HepG2 (cell line): ENCODE data around the gene PPP3R2. TPM values are rescaled to one million over a fixed set of nuclear protein-coding genes. Genes with fewer than 3 reads are reported as not detected.

ENCODE experiments used
- ATAC-seq: fragments of 200-7000 bp; cut with Tn5 transposase; 3 replicates; pipeline ENCODE4 v1.9.1; 2020; ENCODE audit warnings: mild to moderate bottlenecking, moderate library complexity
- BruUV-seq: library from RNA; stranded (reverse); fragments of 400-500 nt; replicated peaks from 2 replicates; lab custom pipeline; 2021; lab: Mats Ljungman, UMichigan
- CTCF ChIA-PET: fragments of 300-600 bp; formaldehyde crosslinking; extraction: SDS; loops from one replicate; lab custom pipeline; 2021; ENCODE audit warnings: low total read pairs, inconsistent platforms, low intra/inter-chr PET ratio; lab: Yijun Ruan, JAX
- POLR2A ChIA-PET: fragments of 350-600 bp; sonication (Branson Sonifier 250); formaldehyde crosslinking; loops from one replicate; lab custom pipeline; 2020; ENCODE audit warnings: antibody characterized with exemption, inconsistent platforms; lab: Yijun Ruan, JAX
- DNase-seq: peaks from one replicate; pipeline ENCODE4 v3.0.0-alpha.2; 2015; ENCODE audit warnings: low spot score
- FAIRE-seq: peaks from 3 replicates; lab custom pipeline; 2011; peaks lifted over from hg19 to GRCh38; lab: Jason Lieb, UNC
- H2AFZ ChIP-seq: one replicate; pipeline ENCODE4 v1.6.1; 2011; ENCODE audit warnings: low read length, inconsistent platforms
- H3K27ac ChIP-seq: fragments of 300-600 bp; 3 replicates; pipeline ENCODE4 v1.8.0; 2011; ENCODE audit warnings: mixed run types, mild to moderate bottlenecking, mixed read lengths, low read length, inconsistent platforms; ENCODE audit not compliant: insufficient read depth; ENCODE audit errors: extremely low read length
- H3K27me3 ChIP-seq, 2 experiments: fragments of 200-600 bp in 1 of 2; 2 replicates in 1 of 2; 3 replicates in 1 of 2; pipeline versions ENCODE4 v1.6.0 to v1.8.0; 2011; ENCODE audit warnings: low read length in 2 of 2, mild to moderate bottlenecking in 2 of 2, moderate library complexity in 2 of 2, inconsistent platforms in 1 of 2; ENCODE audit not compliant: insufficient read depth in 2 of 2, control insufficient read depth in 1 of 2
- H3K36me3 ChIP-seq, 2 experiments: fragments of 200-600 bp in 1 of 2; replicated peaks in 1 of 2; 2 replicates in 1 of 2; 3 replicates in 1 of 2; pipeline versions ENCODE4 v1.5.1 to v1.8.0; 2011; ENCODE audit warnings: low read length in 2 of 2, inconsistent platforms in 1 of 2; ENCODE audit not compliant: insufficient read depth in 2 of 2, control insufficient read depth in 1 of 2
- H3K4me1 ChIP-seq: 2 replicates; pipeline ENCODE4 v1.5.1; 2012; ENCODE audit warnings: low read length, inconsistent platforms; ENCODE audit not compliant: insufficient read depth
- H3K4me2 ChIP-seq: 2 replicates; pipeline ENCODE4 v1.6.0; 2011; ENCODE audit warnings: low read depth, low read length, inconsistent platforms
- H3K4me3 ChIP-seq, 3 experiments: fragments of 200-600 bp in 1 of 3; sonication (generic), shearing (Covaris generic) in 1 of 3; replicated peaks in 1 of 3; 2 replicates each; pipeline ENCODE4 v1.5.1; 2011 to 2016; ENCODE audit warnings: low read length in 3 of 3, inconsistent platforms in 2 of 3, low read depth in 2 of 3, mild to moderate bottlenecking in 2 of 3, control low read depth in 1 of 3, mixed read lengths in 1 of 3; ENCODE audit not compliant: insufficient read depth in 1 of 3
- H3K79me2 ChIP-seq: one replicate; pipeline ENCODE4 v1.6.1; 2011; ENCODE audit warnings: low read length, inconsistent platforms; ENCODE audit not compliant: insufficient read depth
- H3K9ac ChIP-seq: 2 replicates; pipeline ENCODE4 v1.6.0; 2011; ENCODE audit warnings: mild to moderate bottlenecking, low read depth, low read length, inconsistent platforms; ENCODE audit not compliant: insufficient read depth
- H3K9me3 ChIP-seq: 2 replicates; pipeline ENCODE4 v1.5.1; 2012; ENCODE audit warnings: mild to moderate bottlenecking, low read length
- H4K20me1 ChIP-seq: 2 replicates; pipeline ENCODE4 v1.6.0; 2011; ENCODE audit warnings: inconsistent platforms, mild to moderate bottlenecking, low read length, moderate library complexity; ENCODE audit not compliant: insufficient read depth
- DNMT1 ChIP-seq: sonication (generic); formaldehyde crosslinking; IDR thresholded peaks from 2 replicates; pipeline ENCODE4 v1.5.1; 2020; ENCODE audit warnings: mild to moderate bottlenecking, missing genetic modification reagents
- HBP1 ChIP-seq: IDR thresholded peaks from 2 replicates; pipeline ENCODE4 v1.6.1; 2016; ENCODE audit warnings: low read depth, control low read depth
- RBM39 ChIP-seq: fragments of 200-400 bp; formaldehyde crosslinking; IDR thresholded peaks from one replicate; pipeline ENCODE4 v1.6.1; 2018; ENCODE audit warnings: antibody characterized with exemption, mild to moderate bottlenecking, low read depth, low read length; ENCODE audit not compliant: poor library complexity, severe bottlenecking
- ZBTB7A ChIP-seq: sonication (generic); formaldehyde crosslinking; IDR thresholded peaks from 2 replicates; pipeline ENCODE4 v1.8.0; 2022; ENCODE audit warnings: mild to moderate bottlenecking, missing genetic modification reagents
- ZFP91 ChIP-seq: sonication (generic); formaldehyde crosslinking; IDR thresholded peaks from 2 replicates; pipeline ENCODE4 v1.9.0; 2022; ENCODE audit warnings: missing genetic modification reagents, mild to moderate bottlenecking, borderline replicate concordance
- ZNF224 ChIP-seq: sonication (generic); formaldehyde crosslinking; IDR thresholded peaks from 2 replicates; pipeline ENCODE4 v1.5.0; 2020; ENCODE audit warnings: mild to moderate bottlenecking, missing genetic modification reagents
- ZNF33B ChIP-seq: sonication (generic); formaldehyde crosslinking; IDR thresholded peaks from 2 replicates; pipeline ENCODE4 v1.5.1; 2020; ENCODE audit warnings: mild to moderate bottlenecking, missing genetic modification reagents
- ZNF572 ChIP-seq: sonication (generic); formaldehyde crosslinking; IDR thresholded peaks from 2 replicates; pipeline ENCODE4 v1.5.1; 2020; ENCODE audit warnings: mild to moderate bottlenecking, missing genetic modification reagents
- WGBS: methylation state at CpG from one replicate; pipeline ENCODE4 v1.1.6; 2017; ENCODE audit warnings: low lambda C conversion rate; 5-methylcytosine and 5-hydroxymethylcytosine counted together
- in situ Hi-C: cut with HindIII; loops from 2 replicates; pipeline ENCODE4 v1.10.0; 2017; ENCODE audit warnings: low pct_unique_long_range_greater_than_20kb; ENCODE audit not compliant: extremely low pct_ligation_motif_present
- intact Hi-C: fragments of 100-400 bp; cut with micrococcal nuclease; formaldehyde crosslinking; loops from one replicate; pipeline ENCODE4 v1.10.0; 2022; ENCODE audit not compliant: unreplicated experiment
- polyA plus RNA-seq, 8 experiments: library from polyadenylated mRNA; depleted of rRNA in 3 of 8; stranded (reverse) in 7 of 8; unstranded in 1 of 8; fragments of >200 nt; fragmentation: Illumina TruSeq in 4 of 8; extraction: Trizol in 4 of 8; gene quantifications; 2 replicates each; pipeline versions ENCODE4 v1.2.1 to v1.2.3, GENCODE V29; 2011 to 2016; ENCODE audit warnings: low read depth in 4 of 8, missing spikeins in 1 of 8, mixed read lengths in 1 of 8; ENCODE audit not compliant: insufficient read depth in 1 of 8
- total RNA-seq, 5 experiments: library from RNA; depleted of rRNA; stranded (reverse); fragments of >200 nt; fragmentation: Illumina TruSeq; extraction: Trizol; gene quantifications; 2 replicates each; pipeline ENCODE4 v1.2.3, GENCODE V29; 2016; ENCODE audit warnings: low read depth in 1 of 5
- TF ChIP-seq, protein P1 (sequence below): fragments of 450-650 bp; IDR thresholded peaks from 2 replicates; pipeline ENCODE4 v1.6.1; 2016

The PPP3R2 gene
- total and polyA plus RNA-seq, 2 of the 13 experiments (the other 11 are each of a cell fraction or from before 2014, with no cell fraction given), result not detected

DNA sequence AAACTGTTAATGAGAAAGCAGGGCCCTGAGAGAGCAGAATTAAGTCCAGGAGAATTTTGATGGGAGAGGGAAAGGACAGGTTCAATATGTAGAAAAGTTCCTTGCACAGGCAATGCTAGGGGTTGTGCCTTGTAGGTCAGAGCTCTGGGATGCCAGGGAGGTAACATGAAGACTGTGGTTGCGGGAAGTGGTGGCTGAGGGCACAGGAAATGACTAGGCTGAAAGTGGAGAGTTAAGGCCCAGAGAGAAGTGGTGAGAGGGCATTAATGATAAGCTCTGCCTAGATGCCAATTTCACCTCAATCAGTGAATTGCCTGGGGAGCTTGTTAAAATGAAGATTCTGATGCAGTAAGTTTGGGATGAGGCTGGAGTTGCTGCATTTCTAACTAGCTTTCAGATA, 31.5 kb upstream of the PPP3R2 start:
- Histone ChIP-seq H3K36me3 (no peaks in the 10 kb centered on the region), H3K9ac (no peak overlapping the region), H3K79me2 (no peaks in the 10 kb centered on the region), H3K4me3 (no peak overlapping the region), H2AFZ (no peak overlapping the region), H3K4me2 (no peak overlapping the region), H3K9me3 (no peaks in the 10 kb centered on the region), H4K20me1 (no peaks in the 10 kb centered on the region), H3K27me3 (no peaks in the 10 kb centered on the region; a peak in 1 of 5 replicates), H3K27ac (no peak overlapping the region), H3K4me1 (no peaks in the 10 kb centered on the region)
- 7% methylated on average over 1 of the region's 1 CpG for WGBS
- FAIRE-seq, result no peak
- TF ChIP-seq, protein P1, sequence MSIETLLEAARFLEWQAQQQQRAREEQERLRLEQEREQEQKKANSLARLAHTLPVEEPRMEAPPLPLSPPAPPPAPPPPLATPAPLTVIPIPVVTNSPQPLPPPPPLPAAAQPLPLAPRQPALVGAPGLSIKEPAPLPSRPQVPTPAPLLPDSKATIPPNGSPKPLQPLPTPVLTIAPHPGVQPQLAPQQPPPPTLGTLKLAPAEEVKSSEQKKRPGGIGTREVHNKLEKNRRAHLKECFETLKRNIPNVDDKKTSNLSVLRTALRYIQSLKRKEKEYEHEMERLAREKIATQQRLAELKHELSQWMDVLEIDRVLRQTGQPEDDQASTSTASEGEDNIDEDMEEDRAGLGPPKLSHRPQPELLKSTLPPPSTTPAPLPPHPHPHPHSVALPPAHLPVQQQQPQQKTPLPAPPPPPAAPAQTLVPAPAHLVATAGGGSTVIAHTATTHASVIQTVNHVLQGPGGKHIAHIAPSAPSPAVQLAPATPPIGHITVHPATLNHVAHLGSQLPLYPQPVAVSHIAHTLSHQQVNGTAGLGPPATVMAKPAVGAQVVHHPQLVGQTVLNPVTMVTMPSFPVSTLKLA, result no peak
- TF ChIP-seq ZNF33B (CRISPR knock-in tag) (no peak), HBP1 (no peak), ZNF572 (CRISPR knock-in tag) (no peak), RBM39 (no peak), DNMT1 (CRISPR knock-in tag) (no peak), ZNF224 (no peak), ZFP91 (CRISPR knock-in tag) (no peak), ZBTB7A (CRISPR knock-in tag) (no peak)
- no TSS peak for BruUV-seq
- in situ Hi-C loops, result no loop called here
- no peak for DNase-seq
- ChIA-PET CTCF (no interaction called here), POLR2A (no interaction called here)
- ATAC-seq, result no peak
- intact Hi-C loops, result no loop called here
